Tongue (tissue), 2 donors: ENCODE data around the gene MRC1. TPM values are rescaled to one million over a fixed set of nuclear protein-coding genes. Genes with fewer than 3 reads are reported as not detected.

Experiments used
- DNase-seq: peaks from one replicate; pipeline ENCODE4 v3.0.0-alpha.2; 2015
- total RNA-seq: library from RNA; depleted of rRNA; stranded (reverse); fragments of >200 nt; gene quantifications from one replicate; pipeline ENCODE4 v1.2.3, GENCODE V29; 2014

The MRC1 gene
- 8.7 TPM for total RNA-seq

GRCh38 chr10:17808971-17809841 lies at the start of gene MRC1:
Gene MRC1 (plus strand): TSS chr10:17809348. CDS start chr10:17809466, 118 bp downstream.
- peak; percentile 10 for DNase-seq

- DNase-seq, result no peak
Observed at GRCh38 chr10:17764142-17764541, 45.0 kb upstream of the MRC1 start.

GRCh38 chr10:17765602-17766001 lies 43.5 kb upstream of the MRC1 start:
- no peak for DNase-seq

- DNase-seq, result no peak
Observed at GRCh38 chr10:17766731-17767130, 42.4 kb upstream of the MRC1 start.

- DNase-seq, result no peak
Observed at GRCh38 chr10:17768496-17768895, 40.7 kb upstream of the MRC1 start.

GRCh38 chr10:17768957-17769356 lies 40.2 kb upstream of the MRC1 start:
- DNase-seq, result no peak

- no peak for DNase-seq
Observed at GRCh38 chr10:17771017-17771416, 38.1 kb upstream of the MRC1 start.

- DNase-seq, result peak; percentile 17
Observed at GRCh38 chr10:17779784-17780183, 29.4 kb upstream of the MRC1 start.

- no peak for DNase-seq
Observed at GRCh38 chr10:17780727-17781126, 28.4 kb upstream of the MRC1 start.

- no peak for DNase-seq
Observed at GRCh38 chr10:17781856-17782255, 27.3 kb upstream of the MRC1 start.

GRCh38 chr10:17782921-17783665 lies 26.1 kb upstream of the MRC1 start:
- no peak for DNase-seq

GRCh38 chr10:17783751-17784150 lies 25.4 kb upstream of the MRC1 start:
- no peak for DNase-seq

GRCh38 chr10:17784688-17785087 lies 24.5 kb upstream of the MRC1 start:
- DNase-seq, result no peak

- DNase-seq, result no peak
Observed at GRCh38 chr10:17785276-17785930, 23.7 kb upstream of the MRC1 start.

- DNase-seq, result no peak
Observed at GRCh38 chr10:17787087-17787961, 21.8 kb upstream of the MRC1 start.

- no peak for DNase-seq
Observed at GRCh38 chr10:17788646-17789045, 20.5 kb upstream of the MRC1 start.

GRCh38 chr10:17789396-17789795 lies 19.8 kb upstream of the MRC1 start:
- DNase-seq, result no peak

- no peak for DNase-seq
Observed at GRCh38 chr10:17790651-17791050, 18.5 kb upstream of the MRC1 start.

GRCh38 chr10:17792991-17793390 lies 16.2 kb upstream of the MRC1 start:
- DNase-seq, result no peak

GRCh38 chr10:17793823-17794644 lies 15.1 kb upstream of the MRC1 start:
- no peak for DNase-seq

GRCh38 chr10:17795083-17795482 lies 14.1 kb upstream of the MRC1 start:
- no peak for DNase-seq
